Erythroblast (primary cell): ENCODE measurements around the gene DMD.
"Not testable (repeated sequence)": the region's sequence is repeated elsewhere in the genome, so short reads cannot be mapped to it uniquely, and the experiment has no call there.

Source experiments
- GATA1 ChIP-seq: IDR thresholded peaks from 2 replicates; pipeline ENCODE4 v1.6.1; 2011; ENCODE audit warnings: low read depth, mild to moderate bottlenecking, control low read depth, low read length, moderate library complexity
- POLR2A ChIP-seq: IDR thresholded peaks from 2 replicates; pipeline ENCODE4 v1.6.1; 2011; ENCODE audit warnings: mild to moderate bottlenecking, low read length

- not testable (repeated sequence) for TF ChIP-seq POLR2A, GATA1
These were observed 506.0 kb downstream of the DMD start for GRCh38 chrX:32705385-32705784.
